Thyroid gland (tissue), 4 donors: Measurements from ENCODE around the gene DNAAF2. TPM values are rescaled to one million over a fixed set of nuclear protein-coding genes. Genes with fewer than 3 reads are reported as not detected.

ENCODE experiments used
- DNase-seq, 2 donors: peaks; one replicate each; pipeline ENCODE4 v3.0.0-alpha.2; 2019
- H3K27ac ChIP-seq, 3 donors: fragments of 200-600 bp; sonication (generic); 1 replicate in 2 of 3; 2 replicates in 1 of 3; pipeline ENCODE4 v1.5.1; 2016 to 2019; ENCODE audit warnings: mild to moderate bottlenecking in 1 of 3, moderate library complexity in 1 of 3
- H3K27me3 ChIP-seq: fragments of 200-600 bp; sonication (generic); one replicate; pipeline ENCODE4 v1.5.1; 2019
- H3K36me3 ChIP-seq, 2 donors: fragments of 200-600 bp; sonication (generic); one replicate each; pipeline ENCODE4 v1.5.1; 2016 to 2019
- H3K4me1 ChIP-seq, 2 donors: fragments of 200-600 bp; sonication (generic); one replicate each; pipeline ENCODE4 v1.5.1; 2017 to 2019
- H3K4me3 ChIP-seq, 3 donors: fragments of 200-600 bp; sonication (generic); replicated peaks in 1 of 3; 1 replicate in 2 of 3; 2 replicates in 1 of 3; pipeline ENCODE4 v1.5.1; 2016; ENCODE audit warnings: mild to moderate bottlenecking in 1 of 3
- H3K9me3 ChIP-seq: fragments of 200-600 bp; sonication (generic); one replicate; pipeline ENCODE4 v1.5.1; 2017
- POLR2A ChIP-seq, 2 donors: fragments of 450-650 bp; IDR thresholded peaks; one replicate each; pipeline ENCODE4 v1.6.1; 2017; ENCODE audit warnings: antibody characterized with exemption in 2 of 2, mild to moderate bottlenecking in 2 of 2, moderate library complexity in 1 of 2
- WGBS, 2 donors: methylation state at CpG; one replicate each; pipeline ENCODE4 v1.1.5; 2017; 5-methylcytosine and 5-hydroxymethylcytosine counted together
- intact Hi-C: fragments of 100-400 bp; cut with DNase I; formaldehyde crosslinking; loops from one replicate; pipeline ENCODE4 v1.15.1; 2023
- total RNA-seq, 4 donors: library from RNA; depleted of rRNA; stranded (reverse); fragments of >200 nt; gene quantifications; one replicate each; pipeline ENCODE4 v1.2.3, GENCODE V29; 2016
- TF ChIP-seq, protein P1 (sequence below), 6 experiments: fragments of 200-600 bp in 3 of 6; fragments of 450-650 bp in 3 of 6; sonication (generic) in 3 of 6; IDR thresholded peaks; one replicate each; pipeline ENCODE4 v1.5.1; 2016 to 2019; ENCODE audit warnings: antibody characterized with exemption in 6 of 6, mild to moderate bottlenecking in 2 of 6, inconsistent platforms in 1 of 6, moderate library complexity in 1 of 6

The DNAAF2 gene
- total RNA-seq, 4 donors from 2014 or later: 5.6 to 15.3 (median 11.5) TPM

DNA sequence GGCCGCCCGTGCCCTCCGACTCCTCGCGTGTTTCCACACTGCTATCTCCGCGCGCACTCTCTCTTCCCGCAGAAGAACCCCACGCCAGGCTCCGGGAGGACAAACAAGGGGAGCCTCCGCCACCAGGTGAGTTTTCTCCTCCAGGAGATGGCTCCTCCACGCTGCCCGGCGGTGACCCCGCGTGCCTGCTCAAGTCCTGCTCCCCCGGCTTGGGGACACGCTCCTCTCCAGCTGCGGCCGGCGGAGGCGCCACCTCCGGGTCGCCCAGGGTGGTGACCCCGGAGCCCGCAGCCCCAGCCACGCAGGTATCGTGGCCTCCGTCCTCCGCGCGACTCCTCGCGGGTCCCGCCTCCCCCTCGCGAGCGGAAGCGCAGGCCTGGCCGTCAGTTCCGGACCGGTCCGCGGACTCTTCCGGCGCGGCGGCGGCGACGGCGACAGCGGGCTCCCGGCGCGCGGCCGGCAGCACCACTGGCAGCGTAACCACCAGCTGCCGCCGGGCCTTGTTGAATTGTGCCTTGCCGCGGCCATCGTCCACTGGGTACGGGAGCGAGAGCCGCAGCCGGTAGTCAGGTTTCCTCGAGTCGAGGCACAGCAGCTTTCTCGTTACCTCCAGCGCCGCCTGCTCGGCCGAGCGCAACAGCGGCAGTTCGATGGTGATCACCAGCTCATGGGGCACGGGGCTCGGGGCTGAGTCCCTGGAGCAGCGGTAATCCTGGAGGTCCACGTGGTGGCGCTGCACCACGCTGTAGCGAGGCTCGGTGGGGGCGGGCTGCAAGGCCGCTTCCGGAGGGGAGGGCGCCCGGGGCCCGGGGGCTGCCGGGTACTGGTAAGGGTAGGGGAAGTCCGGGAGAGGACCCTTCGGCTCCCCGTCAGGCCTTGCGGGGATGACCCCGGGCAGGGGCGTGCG is 1.2 kb downstream of the DNAAF2 start:
- peak; percentile 94 to 95 for DNase-seq
- 0 to 1% methylated on average over 6 to 40 of the region's 101 CpGs for WGBS, 2 donors
- Histone ChIP-seq H3K4me3 (peak overlapping the region; percentile 44 to 75 (median 72)), H3K27me3 (no peaks in the 10 kb centered on the region), H3K36me3 (no peaks in the 10 kb centered on the region), H3K27ac (peak overlapping the region; percentile 66 to 98 (median 97)), H3K9me3 (no peaks in the 10 kb centered on the region), H3K4me1 (peaks cover 6 to 24% of the 10 kb centered on the region in 2 donors)
- peak; percentile 76 to 91 for TF ChIP-seq POLR2A (IDR thresholded peaks at IDR 0.05)
- TF ChIP-seq, protein P1, sequence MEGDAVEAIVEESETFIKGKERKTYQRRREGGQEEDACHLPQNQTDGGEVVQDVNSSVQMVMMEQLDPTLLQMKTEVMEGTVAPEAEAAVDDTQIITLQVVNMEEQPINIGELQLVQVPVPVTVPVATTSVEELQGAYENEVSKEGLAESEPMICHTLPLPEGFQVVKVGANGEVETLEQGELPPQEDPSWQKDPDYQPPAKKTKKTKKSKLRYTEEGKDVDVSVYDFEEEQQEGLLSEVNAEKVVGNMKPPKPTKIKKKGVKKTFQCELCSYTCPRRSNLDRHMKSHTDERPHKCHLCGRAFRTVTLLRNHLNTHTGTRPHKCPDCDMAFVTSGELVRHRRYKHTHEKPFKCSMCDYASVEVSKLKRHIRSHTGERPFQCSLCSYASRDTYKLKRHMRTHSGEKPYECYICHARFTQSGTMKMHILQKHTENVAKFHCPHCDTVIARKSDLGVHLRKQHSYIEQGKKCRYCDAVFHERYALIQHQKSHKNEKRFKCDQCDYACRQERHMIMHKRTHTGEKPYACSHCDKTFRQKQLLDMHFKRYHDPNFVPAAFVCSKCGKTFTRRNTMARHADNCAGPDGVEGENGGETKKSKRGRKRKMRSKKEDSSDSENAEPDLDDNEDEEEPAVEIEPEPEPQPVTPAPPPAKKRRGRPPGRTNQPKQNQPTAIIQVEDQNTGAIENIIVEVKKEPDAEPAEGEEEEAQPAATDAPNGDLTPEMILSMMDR (IDR thresholded peaks at IDR 0.05): peak; percentile 32 to 93 (median 74)
- intact Hi-C loops: loop anchor here (10.0 kb wide), 2 partner anchors 51 to 201 kb away; partner anchors contain the start of gene POLE2

DNA sequence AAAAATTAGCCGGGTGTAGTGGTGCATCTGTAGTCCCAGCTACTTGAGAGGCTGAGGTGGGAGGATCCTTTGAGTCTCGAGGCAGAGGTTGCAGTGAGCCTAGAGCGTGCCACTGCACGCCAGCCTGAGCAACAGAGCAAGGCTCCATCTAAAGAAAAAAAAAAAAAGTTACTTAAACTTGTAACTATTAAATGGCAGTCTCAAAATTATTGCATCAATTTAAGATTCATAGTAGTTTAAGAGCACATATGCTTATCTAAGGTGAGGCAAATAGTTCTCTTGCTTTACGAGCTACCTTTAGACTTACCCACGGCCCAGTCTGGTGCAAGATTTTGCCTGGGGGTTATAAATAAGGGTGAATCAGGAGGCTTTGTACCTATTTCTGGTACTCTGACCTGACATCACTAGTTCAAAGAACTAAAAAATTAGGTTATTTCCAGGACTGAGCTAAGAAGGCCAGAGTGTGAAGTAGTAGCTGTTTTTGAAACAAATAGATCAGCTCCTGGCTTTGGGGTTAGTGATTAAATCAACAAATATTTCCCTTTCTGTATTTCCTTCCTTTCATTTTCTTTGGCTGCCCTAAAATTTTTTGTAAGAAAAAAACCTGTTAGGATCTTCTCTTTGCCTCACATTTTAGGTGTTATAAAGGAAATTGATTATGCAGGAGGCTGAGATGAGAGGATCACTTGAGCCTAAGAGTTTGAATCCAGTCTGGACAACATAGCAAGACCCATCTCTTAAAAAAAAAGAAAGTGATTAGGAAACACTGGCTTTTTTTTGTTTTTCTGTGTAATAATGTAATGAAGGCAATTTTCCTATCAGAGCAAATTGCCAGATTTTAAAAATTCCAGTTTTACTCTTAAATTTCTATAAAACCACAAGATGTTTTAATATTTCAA is 10.9 kb downstream of the DNAAF2 start:
- intact Hi-C loops: no loop called here
- WGBS, 2 donors: 81 to 84% methylated on average over 6 of the region's 6 CpGs
- no peaks in the 10 kb centered on the region for H3K36me3 ChIP-seq
- TF ChIP-seq POLR2A (IDR thresholded peaks at IDR 0.05): no peak
- TF ChIP-seq, protein P1 (IDR thresholded peaks at IDR 0.05): no peak
- DNase-seq: no peak
- H3K9me3 ChIP-seq: no peaks in the 10 kb centered on the region
- peaks cover 34 to 35% of the 10 kb centered on the region in 2 donors for H3K4me1 ChIP-seq
- H3K27ac ChIP-seq: no peak overlapping the region
- no peak overlapping the region for H3K4me3 ChIP-seq
- H3K27me3 ChIP-seq: no peaks in the 10 kb centered on the region

DNA sequence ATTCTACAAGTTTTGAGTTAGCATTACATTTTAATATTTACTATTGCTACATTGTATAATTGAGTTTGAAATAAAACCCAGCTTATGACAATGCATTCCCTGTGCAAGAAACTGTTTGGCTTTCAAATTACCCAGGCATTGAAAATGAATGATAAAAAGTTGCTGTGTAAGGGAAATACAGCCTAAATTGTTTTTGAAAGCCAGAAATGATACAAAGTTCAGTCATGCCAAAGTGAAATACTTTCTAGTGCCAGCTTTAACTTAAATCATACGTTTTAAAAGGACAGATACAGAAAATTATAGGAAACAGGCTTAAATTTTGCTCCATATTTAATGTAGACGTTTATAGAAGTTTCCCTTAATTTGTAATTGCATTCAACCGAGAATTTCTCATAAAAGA is 11.7 kb downstream of the DNAAF2 start:
- intact Hi-C loops: no loop called here
- no peak for DNase-seq
- Histone ChIP-seq H3K36me3 (peaks cover 0 to 5% of the 10 kb centered on the region in 2 donors), H3K9me3 (no peaks in the 10 kb centered on the region), H3K27me3 (no peaks in the 10 kb centered on the region), H3K27ac (peak overlapping the region in 1 of 3 donors; percentile 18), H3K4me1 (peaks cover 31 to 35% of the 10 kb centered on the region in 2 donors), H3K4me3 (no peak overlapping the region)
- TF ChIP-seq, protein P1 (IDR thresholded peaks at IDR 0.05): no peak
- TF ChIP-seq POLR2A (IDR thresholded peaks at IDR 0.05): no peak
- WGBS, 2 donors: 64 to 68% methylated on average over 3 of the region's 3 CpGs

DNA sequence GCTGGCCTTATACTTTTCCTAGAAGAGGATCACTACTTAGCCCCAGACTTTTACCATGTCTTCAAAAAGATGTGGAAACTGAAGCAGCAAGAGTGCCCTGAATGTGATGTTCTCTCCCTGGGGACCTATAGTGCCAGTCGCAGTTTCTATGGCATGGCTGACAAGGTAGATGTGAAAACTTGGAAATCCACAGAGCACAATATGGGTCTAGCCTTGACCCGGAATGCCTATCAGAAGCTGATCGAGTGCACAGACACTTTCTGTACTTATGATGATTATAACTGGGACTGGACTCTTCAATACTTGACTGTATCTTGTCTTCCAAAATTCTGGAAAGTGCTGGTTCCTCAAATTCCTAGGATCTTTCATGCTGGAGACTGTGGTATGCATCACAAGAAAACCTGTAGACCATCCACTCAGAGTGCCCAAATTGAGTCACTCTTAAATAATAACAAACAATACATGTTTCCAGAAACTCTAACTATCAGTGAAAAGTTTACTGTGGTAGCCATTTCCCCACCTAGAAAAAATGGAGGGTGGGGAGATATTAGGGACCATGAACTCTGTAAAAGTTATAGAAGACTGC is 12.9 kb downstream of the DNAAF2 start:
- Histone ChIP-seq H3K36me3 (peaks cover 6 to 16% of the 10 kb centered on the region in 2 donors), H3K27ac (peak overlapping the region in 1 of 3 donors; percentile 18), H3K4me3 (peak overlapping the region in 1 of 3 donors; percentile 67), H3K9me3 (no peaks in the 10 kb centered on the region), H3K4me1 (peaks cover 28 to 35% of the 10 kb centered on the region in 2 donors), H3K27me3 (no peaks in the 10 kb centered on the region)
- TF ChIP-seq, protein P1 (IDR thresholded peaks at IDR 0.05): no peak
- no peak for TF ChIP-seq POLR2A (IDR thresholded peaks at IDR 0.05)
- intact Hi-C loops: no loop called here
- no peak for DNase-seq
- WGBS, 2 donors: 68 to 74% methylated on average over 3 of the region's 3 CpGs
